Endothelial cell of umbilical vein (primary cell): ENCODE data around the gene SSTR3. TPM values are rescaled to one million over a fixed set of nuclear protein-coding genes. Genes with fewer than 3 reads are reported as not detected.

Experiments
- BruUV-seq: library from RNA; stranded (reverse); fragments of 400-500 nt; replicated peaks from 2 replicates; lab custom pipeline; 2021; lab: Mats Ljungman, UMichigan
- CTCF ChIA-PET: fragments of 300-600, 350-600 bp; sonication (Branson Sonifier 250); formaldehyde crosslinking; loops from one replicate; lab custom pipeline; 2021; ENCODE audit warnings: antibody characterized with exemption, inconsistent platforms; lab: Charles Lee
- POLR2A ChIA-PET: fragments of 300-600, 350-600 bp; sonication (Branson Sonifier 250); formaldehyde crosslinking; loops from one replicate; lab custom pipeline; 2021; ENCODE audit warnings: antibody characterized with exemption, inconsistent platforms; lab: Charles Lee
- DNase-seq: peaks from one replicate; pipeline ENCODE4 v3.0.0-alpha.2; 2011; ENCODE audit warnings: low read depth, low spot score
- FAIRE-seq: peaks from 2 replicates; lab custom pipeline; 2011; peaks lifted over from hg19 to GRCh38; lab: Jason Lieb, UNC
- H2AFZ ChIP-seq: 2 replicates; pipeline ENCODE4 v1.6.0; 2012; ENCODE audit warnings: low read depth, low read length, control low read depth, inconsistent platforms
- H3K27ac ChIP-seq: 2 replicates; pipeline ENCODE4 v1.5.1; 2011; ENCODE audit warnings: low read depth, mild to moderate bottlenecking, control low read depth, low read length, moderate library complexity; ENCODE audit not compliant: insufficient read depth
- H3K27me3 ChIP-seq, 2 experiments: 2 replicates each; pipeline versions ENCODE4 v1.6.0 to v1.6.1; 2011; ENCODE audit warnings: low read length in 2 of 2, mixed read lengths in 1 of 2; ENCODE audit not compliant: control insufficient read depth in 2 of 2, insufficient read depth in 2 of 2
- H3K36me3 ChIP-seq, 2 experiments: 2 replicates in 1 of 2; 3 replicates in 1 of 2; pipeline ENCODE4 v1.5.1; 2011; ENCODE audit warnings: low read length in 2 of 2, mild to moderate bottlenecking in 1 of 2, moderate library complexity in 1 of 2; ENCODE audit not compliant: control insufficient read depth in 2 of 2, insufficient read depth in 2 of 2; ENCODE audit errors: extremely low read depth in 1 of 2
- H3K4me1 ChIP-seq: 3 replicates; pipeline ENCODE4 v1.5.1; 2011; ENCODE audit warnings: mild to moderate bottlenecking, low read length; ENCODE audit not compliant: control insufficient read depth, insufficient read depth; ENCODE audit errors: extremely low read depth
- H3K4me2 ChIP-seq: 2 replicates; pipeline ENCODE4 v1.6.1; 2011; ENCODE audit warnings: low read length, control low read depth, mixed read lengths; ENCODE audit not compliant: insufficient read depth
- H3K4me3 ChIP-seq, 3 experiments: fragments of 200-600 bp in 1 of 3; sonication (generic), shearing (Covaris generic) in 1 of 3; replicated peaks in 1 of 3; 2 replicates each; pipeline ENCODE4 v1.5.1; 2011 to 2016; ENCODE audit warnings: control low read depth in 3 of 3, low read length in 3 of 3, mild to moderate bottlenecking in 2 of 3, inconsistent platforms in 1 of 3, low read depth in 1 of 3, moderate library complexity in 1 of 3; ENCODE audit not compliant: insufficient read depth in 1 of 3
- H3K79me2 ChIP-seq: 2 replicates; pipeline ENCODE4 v1.6.0; 2012; ENCODE audit warnings: low read length, inconsistent platforms; ENCODE audit not compliant: control insufficient read depth, insufficient read depth
- H3K9ac ChIP-seq: replicated peaks from 2 replicates; pipeline ENCODE3; 2011; ENCODE audit warnings: low read length, control low read depth; ENCODE audit not compliant: insufficient read depth; ENCODE audit errors: extremely low read depth
- H3K9me1 ChIP-seq: replicated peaks from 3 replicates; pipeline ENCODE4 v1.6.0; 2011; ENCODE audit warnings: mild to moderate bottlenecking, low read length; ENCODE audit not compliant: control insufficient read depth, insufficient read depth; ENCODE audit errors: extremely low read depth
- H3K9me3 ChIP-seq: replicated peaks from 2 replicates; pipeline ENCODE4 v1.5.1; 2012; ENCODE audit warnings: low read length, inconsistent platforms; ENCODE audit not compliant: control insufficient read depth, insufficient read depth
- H4K20me1 ChIP-seq: replicated peaks from 2 replicates; pipeline ENCODE3; 2011; ENCODE audit warnings: mild to moderate bottlenecking, low read length; ENCODE audit not compliant: control insufficient read depth, insufficient read depth; ENCODE audit errors: extremely low read depth
- CTCF ChIP-seq, 2 donors: IDR thresholded peaks; 1 replicate in 1 of 2; 2 replicates in 1 of 2; pipeline ENCODE4 v1.5.1; 2011; ENCODE audit warnings: low read length in 2 of 2, mild to moderate bottlenecking in 2 of 2, moderate library complexity in 2 of 2, control low read depth in 1 of 2, inconsistent platforms in 1 of 2, low read depth in 1 of 2; ENCODE audit not compliant: insufficient read depth in 1 of 2; ENCODE audit errors: extremely low read depth in 1 of 2
- EZH2 ChIP-seq: IDR thresholded peaks from 2 replicates; pipeline ENCODE4 v1.6.1; 2012; ENCODE audit warnings: borderline replicate concordance, low read depth, mild to moderate bottlenecking, moderate library complexity, low read length, inconsistent platforms; ENCODE audit not compliant: severe bottlenecking
- FOS ChIP-seq: IDR thresholded peaks from 2 replicates; pipeline ENCODE4 v1.6.1; 2011; ENCODE audit warnings: mild to moderate bottlenecking, low read length, moderate library complexity, borderline replicate concordance; ENCODE audit not compliant: insufficient read depth
- GATA2 ChIP-seq: IDR thresholded peaks from 2 replicates; pipeline ENCODE4 v1.7.0; 2011; ENCODE audit warnings: low read depth, mild to moderate bottlenecking, moderate library complexity, mixed read lengths, low read length; ENCODE audit not compliant: insufficient read length, insufficient read depth
- JUN ChIP-seq: IDR thresholded peaks from 2 replicates; pipeline ENCODE4 v1.6.1; 2011; ENCODE audit warnings: borderline replicate concordance, low read depth; ENCODE audit not compliant: insufficient read length, insufficient read depth
- MAX ChIP-seq: IDR thresholded peaks from 2 replicates; pipeline ENCODE4 v1.6.1; 2011; ENCODE audit not compliant: insufficient read depth, insufficient read length
- MYC ChIP-seq: IDR thresholded peaks from one replicate; pipeline ENCODE4 v1.6.1; 2011; ENCODE audit warnings: mild to moderate bottlenecking, low read depth, low read length
- POLR2A ChIP-seq: IDR thresholded peaks from 2 replicates; pipeline ENCODE4 v1.6.1; 2012; ENCODE audit warnings: low read depth, mild to moderate bottlenecking, control low read depth, low read length
- POLR2AphosphoS5 ChIP-seq: IDR thresholded peaks from 2 replicates; pipeline ENCODE4 v1.6.1; 2012; ENCODE audit warnings: low read depth, mild to moderate bottlenecking, control low read depth, low read length, moderate library complexity; ENCODE audit not compliant: insufficient read depth
- dilution Hi-C: fragments of 300-500 bp; cut with MboI; formaldehyde crosslinking; loops from one replicate; pipeline ENCODE4 v1.15.0; 2019; ENCODE audit warnings: low sequenced_read_pairs; ENCODE audit not compliant: extremely low pct_ligation_motif_present
- intact Hi-C: fragments of 100-400 bp; cut with micrococcal nuclease; formaldehyde crosslinking; loops from one replicate; pipeline ENCODE4 v1.10.0; 2022
- polyA plus RNA-seq, 4 experiments: library from polyadenylated mRNA; depleted of rRNA in 3 of 4; stranded (reverse) in 3 of 4; unstranded in 1 of 4; fragments of >200 nt; gene quantifications; 2 replicates each; pipeline versions ENCODE4 v1.2.1 to v1.2.3, GENCODE V29; 2011 to 2012; ENCODE audit warnings: missing spikeins in 1 of 4
- total RNA-seq: library from RNA; stranded (reverse); gene quantifications from 2 replicates; pipeline ENCODE4 v1.2.3, GENCODE V29; 2021

SSTR3 gene
- total and polyA plus RNA-seq, 2 donors (not counting 3 experiments of a cell fraction or from before 2014, with no cell fraction given): not detected

GRCh38 chr22:37234736-37235711 lies 22.7 kb upstream of the SSTR3 start:
- Histone ChIP-seq H3K4me3 (no peak overlapping the region), H2AFZ (no peak overlapping the region), H3K9me1 (no peaks in the 10 kb centered on the region), H3K4me2 (no peak overlapping the region), H3K79me2 (peaks cover 4% of the 10 kb centered on the region), H3K27ac (no peak overlapping the region), H3K9me3 (no peaks in the 10 kb centered on the region), H3K27me3 (no peaks in the 10 kb centered on the region), H4K20me1 (no peaks in the 10 kb centered on the region), H3K9ac (no peak overlapping the region), H3K4me1 (peaks cover 13% of the 10 kb centered on the region), H3K36me3 (no peaks in the 10 kb centered on the region)
- no peak for DNase-seq
- BruUV-seq: no TSS peak
- intact Hi-C loops: no loop called here
- ChIA-PET CTCF (no interaction called here), POLR2A (no interaction called here)
- dilution Hi-C loops: no loop called here
- no peak for TF ChIP-seq MAX
- TF ChIP-seq MYC: no peak
- TF ChIP-seq POLR2AphosphoS5: no peak
- no peak for TF ChIP-seq POLR2A
- TF ChIP-seq JUN: no peak
- TF ChIP-seq EZH2: no peak
- no peak for TF ChIP-seq CTCF (IDR thresholded peaks at IDR 0.05; ENCODE audit: extremely low read depth in 1 of 2, insufficient read depth in 1 of 2, low read depth in 1 of 2, low read length in 2 of 2)
- no peak for TF ChIP-seq FOS
- no peak for TF ChIP-seq GATA2
- no peak for FAIRE-seq
